ENCODE measurements around the gene RSBN1. TPM values are rescaled to one million over a fixed set of nuclear protein-coding genes. Genes with fewer than 3 reads are reported as not detected.

The RSBN1 gene
- 11.1 and 27.7 TPM in 2 replicates for total RNA-seq

DNA sequence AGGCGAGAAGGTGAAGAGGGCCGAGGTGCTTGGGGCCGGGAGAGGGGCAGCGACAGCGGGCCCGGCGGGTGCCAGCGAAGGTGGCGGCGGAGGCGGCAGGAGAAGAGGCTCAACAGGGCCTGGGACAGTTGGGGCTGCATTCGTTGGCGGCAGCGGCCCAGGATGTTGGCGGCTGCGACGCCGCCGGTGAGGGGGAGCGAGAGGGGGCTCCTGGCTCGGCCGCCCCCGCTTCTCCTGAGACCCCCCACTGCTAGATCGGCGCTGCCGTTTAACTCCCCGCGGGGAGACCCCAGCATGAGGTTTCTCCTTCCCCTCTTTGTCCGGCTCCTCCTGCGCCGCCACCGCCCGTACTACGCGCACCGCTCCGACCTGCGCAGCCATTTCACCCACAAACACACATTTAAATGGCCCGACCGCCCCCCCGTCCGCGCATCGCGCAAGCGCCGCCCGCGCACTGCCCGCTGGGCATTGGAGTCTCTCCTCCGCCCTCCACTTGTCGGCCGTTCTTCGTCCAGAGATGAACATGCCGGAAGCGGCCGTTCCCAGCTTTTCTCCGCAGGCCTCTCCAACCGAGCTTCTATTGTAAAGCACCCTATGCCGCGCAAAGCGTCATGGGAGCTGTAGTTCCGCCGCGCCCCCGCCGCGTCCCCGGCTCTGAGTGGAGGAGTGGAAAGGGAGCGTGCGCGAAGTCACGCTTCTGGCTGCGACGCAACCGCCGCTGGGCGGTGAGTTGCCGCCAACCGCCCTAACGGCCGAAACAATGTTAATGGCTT is at the start of gene RSBN1:
Gene RSBN1 (minus strand): TSS at position 589 of the 773 bp plus-strand sequence. CDS start 64 bp downstream, at position 525.
- TF ChIP-seq, protein P1, sequence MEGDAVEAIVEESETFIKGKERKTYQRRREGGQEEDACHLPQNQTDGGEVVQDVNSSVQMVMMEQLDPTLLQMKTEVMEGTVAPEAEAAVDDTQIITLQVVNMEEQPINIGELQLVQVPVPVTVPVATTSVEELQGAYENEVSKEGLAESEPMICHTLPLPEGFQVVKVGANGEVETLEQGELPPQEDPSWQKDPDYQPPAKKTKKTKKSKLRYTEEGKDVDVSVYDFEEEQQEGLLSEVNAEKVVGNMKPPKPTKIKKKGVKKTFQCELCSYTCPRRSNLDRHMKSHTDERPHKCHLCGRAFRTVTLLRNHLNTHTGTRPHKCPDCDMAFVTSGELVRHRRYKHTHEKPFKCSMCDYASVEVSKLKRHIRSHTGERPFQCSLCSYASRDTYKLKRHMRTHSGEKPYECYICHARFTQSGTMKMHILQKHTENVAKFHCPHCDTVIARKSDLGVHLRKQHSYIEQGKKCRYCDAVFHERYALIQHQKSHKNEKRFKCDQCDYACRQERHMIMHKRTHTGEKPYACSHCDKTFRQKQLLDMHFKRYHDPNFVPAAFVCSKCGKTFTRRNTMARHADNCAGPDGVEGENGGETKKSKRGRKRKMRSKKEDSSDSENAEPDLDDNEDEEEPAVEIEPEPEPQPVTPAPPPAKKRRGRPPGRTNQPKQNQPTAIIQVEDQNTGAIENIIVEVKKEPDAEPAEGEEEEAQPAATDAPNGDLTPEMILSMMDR (conservative IDR thresholded peaks at IDR 0.05; ENCODE audit: low read depth, low read length) = no peak
- peak within 1 kb of the TSS; percentile 97 for H3K4me3 ChIP-seq (ENCODE audit: low read depth, low read length)
- DNase-seq (ENCODE audit: low read depth) = peak; percentile 85

DNA sequence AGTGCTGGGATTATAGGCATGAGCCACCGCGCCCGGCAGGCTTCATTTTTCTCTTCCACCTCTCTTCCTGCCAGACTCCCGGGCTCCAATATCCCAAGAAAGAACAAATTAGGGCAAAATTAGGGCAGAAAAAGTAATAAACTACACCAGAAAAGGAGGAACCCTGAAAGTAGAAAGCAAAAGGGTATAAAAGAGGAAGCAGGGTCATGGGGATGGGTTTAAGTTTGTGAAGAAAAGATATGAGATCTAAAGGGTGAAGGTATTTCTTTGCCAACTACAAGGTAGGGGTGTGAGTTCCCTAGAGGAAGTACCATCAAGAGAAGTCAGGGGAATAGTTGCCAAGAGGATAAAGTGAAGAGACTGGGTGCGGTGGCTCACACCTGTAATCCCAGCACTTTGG is 49.4 kb upstream of the RSBN1 start:
- TF ChIP-seq, protein P1 (conservative IDR thresholded peaks at IDR 0.05; ENCODE audit: low read depth, low read length) = no peak
- H3K4me3 ChIP-seq (ENCODE audit: low read depth, low read length) = no peak overlapping the region
- no peak for DNase-seq (ENCODE audit: low read depth)

DNA sequence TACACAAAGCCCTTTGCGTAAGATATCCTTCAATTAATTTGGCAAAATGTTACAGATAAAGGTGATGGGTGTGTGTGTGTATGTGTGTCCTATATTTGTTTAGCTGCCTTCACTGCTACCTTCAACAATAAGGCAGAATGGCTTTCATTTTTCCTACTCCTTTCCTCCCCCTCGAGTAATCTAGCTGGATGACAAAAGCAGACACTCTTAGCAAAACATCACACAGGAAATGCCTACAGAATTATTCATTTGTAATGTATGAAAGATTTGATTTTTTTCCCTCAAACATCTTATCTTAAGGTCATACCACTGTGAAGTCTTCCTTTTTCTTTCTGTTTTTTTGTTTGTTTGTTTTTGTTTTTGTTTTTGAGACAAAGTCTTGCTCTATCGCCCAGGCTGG is 48.6 kb upstream of the RSBN1 start:
- no peak overlapping the region for H3K4me3 ChIP-seq (ENCODE audit: low read depth, low read length)
- TF ChIP-seq, protein P1 (conservative IDR thresholded peaks at IDR 0.05; ENCODE audit: low read depth, low read length) = no peak
- DNase-seq (ENCODE audit: low read depth) = no peak

DNA sequence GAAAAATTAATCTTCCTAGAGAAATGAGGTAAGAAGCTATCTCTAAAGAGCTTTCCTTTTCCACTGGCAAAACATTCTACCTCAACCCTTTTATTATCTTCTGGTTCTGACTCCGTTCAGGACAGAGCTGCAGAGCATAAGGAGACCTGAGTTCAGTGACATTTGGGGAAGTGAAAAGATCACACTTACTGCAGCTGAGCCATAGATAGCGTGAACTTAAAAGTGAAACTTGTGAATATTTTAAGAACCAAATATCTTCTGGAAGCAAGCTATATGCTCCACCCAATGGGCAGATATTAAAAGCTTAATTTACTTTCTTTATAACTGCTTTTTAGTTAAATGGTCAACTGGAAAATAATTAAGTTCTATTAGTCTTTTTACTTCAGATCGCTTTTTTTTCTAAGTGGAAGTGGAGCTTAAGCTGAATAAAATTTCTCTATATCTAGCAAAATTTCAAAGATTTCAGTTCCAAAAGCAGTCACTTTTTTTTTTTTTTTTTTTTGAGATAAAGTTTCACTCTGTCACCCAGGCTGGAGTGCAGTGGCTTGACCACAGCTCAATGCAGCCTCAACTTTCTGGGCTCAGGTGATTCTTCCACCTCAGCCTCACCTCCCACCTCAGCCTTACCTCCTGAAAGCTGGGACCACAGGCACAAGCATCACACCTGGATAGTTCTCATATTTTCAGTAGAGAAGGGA is 47.4 kb upstream of the RSBN1 start:
- TF ChIP-seq, protein P1 (conservative IDR thresholded peaks at IDR 0.05; ENCODE audit: low read depth, low read length) = no peak
- H3K4me3 ChIP-seq (ENCODE audit: low read depth, low read length) = no peak overlapping the region
- no peak for DNase-seq (ENCODE audit: low read depth)

DNA sequence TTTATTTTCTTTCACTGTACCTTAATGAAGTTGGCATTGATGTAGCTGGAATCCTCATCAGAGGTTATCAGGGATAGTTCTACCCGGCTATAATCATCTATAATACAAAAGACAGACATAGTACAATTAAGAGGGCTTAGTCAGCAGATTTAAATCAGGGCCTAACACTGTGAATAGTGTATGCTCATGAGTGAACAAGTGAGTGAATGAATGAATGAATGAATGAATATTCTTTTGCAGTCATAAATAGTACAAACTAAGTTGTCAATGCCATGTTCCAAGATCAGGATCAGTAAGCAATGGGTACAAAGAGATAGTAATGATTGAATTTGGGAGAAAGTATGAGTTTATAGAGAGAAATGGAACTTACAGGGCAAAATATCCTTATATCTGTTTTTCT is 46.7 kb upstream of the RSBN1 start:
- TF ChIP-seq, protein P1 (conservative IDR thresholded peaks at IDR 0.05; ENCODE audit: low read depth, low read length) = no peak
- DNase-seq (ENCODE audit: low read depth) = no peak
- no peak overlapping the region for H3K4me3 ChIP-seq (ENCODE audit: low read depth, low read length)

DNA sequence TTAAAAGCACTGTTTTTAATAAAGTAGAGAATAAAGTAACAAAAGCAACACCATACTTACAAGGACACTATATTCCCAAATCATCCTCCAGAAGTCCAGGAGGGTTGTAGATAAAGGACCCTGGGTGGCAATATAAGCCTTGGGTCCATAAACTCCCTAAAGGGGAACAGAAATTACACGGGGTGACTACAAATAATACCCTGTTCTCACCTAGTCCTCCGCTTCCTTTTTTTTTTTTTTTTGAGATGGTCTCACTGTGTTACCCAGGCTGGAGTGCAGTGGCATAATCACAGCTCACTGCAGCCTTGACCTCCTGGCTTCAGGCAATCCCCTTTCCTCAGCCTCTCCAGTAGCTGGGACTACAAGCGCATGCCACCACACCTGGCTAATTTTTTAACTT is 46.1 kb upstream of the RSBN1 start:
- H3K4me3 ChIP-seq (ENCODE audit: low read depth, low read length) = no peak overlapping the region
- DNase-seq (ENCODE audit: low read depth) = no peak
- TF ChIP-seq, protein P1 (conservative IDR thresholded peaks at IDR 0.05; ENCODE audit: low read depth, low read length) = no peak
